Spleen (tissue), 7 donors: Measurements from ENCODE around the gene PDE10A.

Experiments
- POLR2A ChIP-seq, 3 donors: fragments of 450-650 bp; IDR thresholded peaks; one replicate each; pipeline ENCODE4 v1.5.1; 2017; ENCODE audit warnings: antibody characterized with exemption in 3 of 3, mild to moderate bottlenecking in 1 of 3
- POLR2AphosphoS5 ChIP-seq, 3 donors: sonication (generic); formaldehyde crosslinking; IDR thresholded peaks; one replicate each; pipeline ENCODE4 v1.5.1; 2017; ENCODE audit warnings: antibody characterized with exemption in 3 of 3
- TF ChIP-seq, protein P1 (sequence below), 11 experiments: fragments of 200-600 bp in 7 of 11; fragments of 450-650 bp in 4 of 11; sonication (generic) in 4 of 11; IDR thresholded peaks in 8 of 11; conservative IDR thresholded peaks in 3 of 11; 1 replicate in 7 of 11; 2 replicates in 4 of 11; pipeline versions ENCODE4 v1.4.0 to v1.8.0; 2016 to 2021; ENCODE audit warnings: antibody characterized with exemption in 11 of 11, inconsistent platforms in 4 of 11, mild to moderate bottlenecking in 1 of 11
- donor health status: DM: no; HTN: no; CAD: no; lungs with moderate emphysema.
- donor health status: DM: no; HTN: no; CAD: no.
- donor health status: DM: no; HTN: no; CAD: no.

DNA sequence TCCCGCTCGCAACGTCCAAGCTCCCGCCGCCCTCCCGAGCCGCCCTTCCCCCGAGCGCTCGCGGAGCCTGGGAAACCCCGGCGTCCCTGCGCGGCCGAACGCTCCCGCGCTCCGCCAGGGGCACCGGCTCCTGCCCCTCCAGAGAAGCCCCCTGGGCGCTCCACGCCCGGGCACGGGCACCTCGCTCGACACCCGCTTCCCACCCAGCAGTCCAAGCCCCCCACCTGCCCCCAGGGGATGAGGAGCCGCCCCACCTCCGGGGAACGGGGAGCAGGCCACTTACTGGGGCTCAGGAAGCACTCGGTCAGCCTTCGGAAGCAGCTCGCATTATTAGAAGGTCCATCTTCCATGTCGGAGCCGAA is 1.4 kb downstream of the PDE10A start:
- TF ChIP-seq, protein P1, sequence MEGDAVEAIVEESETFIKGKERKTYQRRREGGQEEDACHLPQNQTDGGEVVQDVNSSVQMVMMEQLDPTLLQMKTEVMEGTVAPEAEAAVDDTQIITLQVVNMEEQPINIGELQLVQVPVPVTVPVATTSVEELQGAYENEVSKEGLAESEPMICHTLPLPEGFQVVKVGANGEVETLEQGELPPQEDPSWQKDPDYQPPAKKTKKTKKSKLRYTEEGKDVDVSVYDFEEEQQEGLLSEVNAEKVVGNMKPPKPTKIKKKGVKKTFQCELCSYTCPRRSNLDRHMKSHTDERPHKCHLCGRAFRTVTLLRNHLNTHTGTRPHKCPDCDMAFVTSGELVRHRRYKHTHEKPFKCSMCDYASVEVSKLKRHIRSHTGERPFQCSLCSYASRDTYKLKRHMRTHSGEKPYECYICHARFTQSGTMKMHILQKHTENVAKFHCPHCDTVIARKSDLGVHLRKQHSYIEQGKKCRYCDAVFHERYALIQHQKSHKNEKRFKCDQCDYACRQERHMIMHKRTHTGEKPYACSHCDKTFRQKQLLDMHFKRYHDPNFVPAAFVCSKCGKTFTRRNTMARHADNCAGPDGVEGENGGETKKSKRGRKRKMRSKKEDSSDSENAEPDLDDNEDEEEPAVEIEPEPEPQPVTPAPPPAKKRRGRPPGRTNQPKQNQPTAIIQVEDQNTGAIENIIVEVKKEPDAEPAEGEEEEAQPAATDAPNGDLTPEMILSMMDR (IDR thresholded peaks at IDR 0.05 in 8 of 11, conservative IDR thresholded peaks at IDR 0.05 in 3 of 11) = no peak
- TF ChIP-seq POLR2A (IDR thresholded peaks at IDR 0.05) = no peak
- TF ChIP-seq POLR2AphosphoS5 (IDR thresholded peaks at IDR 0.05) = no peak
